CD4-positive, alpha-beta T cell treated with Interferon gamma for 1 hour (primary cell): ENCODE measurements around the gene GRM4.

Experiments used
- DNase-seq: peaks from one replicate; pipeline ENCODE4 v3.0.0-alpha.2; 2020

The GRM4 gene

GRCh38 chr6:34142061-34142998 lies 3.6 kb downstream of the GRM4 start:
- no peak for DNase-seq

GRCh38 chr6:34140075-34140474 lies 5.8 kb downstream of the GRM4 start:
- no peak for DNase-seq

GRCh38 chr6:34138914-34139510 lies 6.9 kb downstream of the GRM4 start:
- no peak for DNase-seq

GRCh38 chr6:34138191-34138590 lies 7.7 kb downstream of the GRM4 start:
- DNase-seq = no peak

- DNase-seq = no peak
Measured at GRCh38 chr6:34135541-34135940, 10.3 kb downstream of the GRM4 start.

GRCh38 chr6:34132486-34133185 lies 13.3 kb downstream of the GRM4 start:
- no peak for DNase-seq

- no peak for DNase-seq
Measured at GRCh38 chr6:34131326-34132290, 14.3 kb downstream of the GRM4 start.

GRCh38 chr6:34130862-34131261 lies 15.0 kb downstream of the GRM4 start:
- DNase-seq = no peak

GRCh38 chr6:34129753-34130152 lies 16.1 kb downstream of the GRM4 start:
- DNase-seq = no peak

GRCh38 chr6:34128045-34128444 lies 17.8 kb downstream of the GRM4 start:
- DNase-seq = no peak

GRCh38 chr6:34126419-34126818 lies 19.5 kb downstream of the GRM4 start:
- no peak for DNase-seq

- DNase-seq = no peak
Measured at GRCh38 chr6:34125939-34126338, 19.9 kb downstream of the GRM4 start.

- DNase-seq = no peak
Measured at GRCh38 chr6:34120953-34121675, 24.8 kb downstream of the GRM4 start.

GRCh38 chr6:34115915-34116314 lies 30.0 kb downstream of the GRM4 start:
- no peak for DNase-seq

- no peak for DNase-seq
Measured at GRCh38 chr6:34115403-34115795, 30.5 kb downstream of the GRM4 start.

GRCh38 chr6:34114695-34115402 lies 31.0 kb downstream of the GRM4 start:
- no peak for DNase-seq

- no peak for DNase-seq
Measured at GRCh38 chr6:34113532-34113931, 32.4 kb downstream of the GRM4 start.

- no peak for DNase-seq
Measured at GRCh38 chr6:34112126-34112525, 33.8 kb downstream of the GRM4 start.

- no peak for DNase-seq
Measured at GRCh38 chr6:34110610-34111009, 35.3 kb downstream of the GRM4 start.

- DNase-seq = no peak
Measured at GRCh38 chr6:34108176-34108575, 37.7 kb downstream of the GRM4 start.

GRCh38 chr6:34106900-34107299 lies 39.0 kb downstream of the GRM4 start:
- DNase-seq = no peak
